Astrocyte of the spinal cord (primary cell): ENCODE data around the gene ZNF800.

Source experiments
- DNase-seq: peaks from one replicate; pipeline ENCODE4 v3.0.0; 2011; ENCODE audit warnings: low read depth, low spot score
- H3K4me3 ChIP-seq: 2 replicates; pipeline ENCODE4 v1.5.1; 2011; ENCODE audit warnings: low read depth, mild to moderate bottlenecking, low read length, moderate library complexity
- in situ Hi-C: cut with HindIII; loops from 2 replicates; pipeline ENCODE4 v1.10.0; 2017; ENCODE audit warnings: low sequenced_read_pairs
- TF ChIP-seq, protein P1 (sequence below): IDR thresholded peaks from 2 replicates; pipeline ENCODE4 v1.5.1; 2012; ENCODE audit warnings: low read depth, mild to moderate bottlenecking, low read length, inconsistent platforms

Gene ZNF800

DNA sequence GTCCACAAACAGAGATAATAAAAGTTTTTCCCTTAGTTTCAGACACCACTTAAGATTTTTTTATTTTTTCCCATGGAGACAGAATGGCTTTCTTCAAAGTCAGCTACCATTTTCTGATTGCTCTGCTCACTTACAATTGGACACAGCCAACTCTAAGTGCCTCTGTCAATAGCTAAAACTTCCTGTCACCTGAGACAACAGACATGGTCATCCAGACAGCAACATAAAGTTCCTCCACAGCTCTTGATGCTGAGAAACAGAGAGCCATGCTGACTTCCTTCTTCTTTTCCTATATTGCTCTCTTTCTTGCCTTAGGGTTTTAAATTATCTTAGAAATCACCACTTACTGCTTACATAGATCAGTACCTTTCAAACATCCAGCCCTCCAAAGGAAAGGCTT lies 12.0 kb downstream of the ZNF800 start:
- TF ChIP-seq, protein P1, sequence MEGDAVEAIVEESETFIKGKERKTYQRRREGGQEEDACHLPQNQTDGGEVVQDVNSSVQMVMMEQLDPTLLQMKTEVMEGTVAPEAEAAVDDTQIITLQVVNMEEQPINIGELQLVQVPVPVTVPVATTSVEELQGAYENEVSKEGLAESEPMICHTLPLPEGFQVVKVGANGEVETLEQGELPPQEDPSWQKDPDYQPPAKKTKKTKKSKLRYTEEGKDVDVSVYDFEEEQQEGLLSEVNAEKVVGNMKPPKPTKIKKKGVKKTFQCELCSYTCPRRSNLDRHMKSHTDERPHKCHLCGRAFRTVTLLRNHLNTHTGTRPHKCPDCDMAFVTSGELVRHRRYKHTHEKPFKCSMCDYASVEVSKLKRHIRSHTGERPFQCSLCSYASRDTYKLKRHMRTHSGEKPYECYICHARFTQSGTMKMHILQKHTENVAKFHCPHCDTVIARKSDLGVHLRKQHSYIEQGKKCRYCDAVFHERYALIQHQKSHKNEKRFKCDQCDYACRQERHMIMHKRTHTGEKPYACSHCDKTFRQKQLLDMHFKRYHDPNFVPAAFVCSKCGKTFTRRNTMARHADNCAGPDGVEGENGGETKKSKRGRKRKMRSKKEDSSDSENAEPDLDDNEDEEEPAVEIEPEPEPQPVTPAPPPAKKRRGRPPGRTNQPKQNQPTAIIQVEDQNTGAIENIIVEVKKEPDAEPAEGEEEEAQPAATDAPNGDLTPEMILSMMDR = no peak
- DNase-seq = no peak
- in situ Hi-C loops = no loop called here
- H3K4me3 ChIP-seq = no peak overlapping the region

DNA sequence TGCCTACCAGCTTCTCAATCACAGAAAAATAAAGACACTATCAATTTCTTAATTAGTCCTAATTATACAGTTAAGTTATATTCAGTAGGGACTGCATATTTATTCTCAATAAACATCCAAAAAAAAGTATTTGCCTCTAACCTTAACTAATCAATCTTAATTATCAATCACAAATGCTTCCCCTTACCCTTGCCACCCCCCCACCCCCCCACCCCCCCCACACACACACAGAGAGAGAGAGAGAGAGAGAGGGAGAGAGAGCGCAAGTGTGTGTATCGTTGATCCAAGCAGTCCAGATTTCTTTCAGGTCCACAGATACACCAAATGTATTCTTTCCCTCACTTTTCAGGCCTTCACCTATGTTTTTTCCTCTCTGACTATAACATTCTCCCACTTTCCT lies 12.9 kb downstream of the ZNF800 start:
- TF ChIP-seq, protein P1 = no peak
- DNase-seq = no peak
- H3K4me3 ChIP-seq = no peak overlapping the region
- in situ Hi-C loops = no loop called here

DNA sequence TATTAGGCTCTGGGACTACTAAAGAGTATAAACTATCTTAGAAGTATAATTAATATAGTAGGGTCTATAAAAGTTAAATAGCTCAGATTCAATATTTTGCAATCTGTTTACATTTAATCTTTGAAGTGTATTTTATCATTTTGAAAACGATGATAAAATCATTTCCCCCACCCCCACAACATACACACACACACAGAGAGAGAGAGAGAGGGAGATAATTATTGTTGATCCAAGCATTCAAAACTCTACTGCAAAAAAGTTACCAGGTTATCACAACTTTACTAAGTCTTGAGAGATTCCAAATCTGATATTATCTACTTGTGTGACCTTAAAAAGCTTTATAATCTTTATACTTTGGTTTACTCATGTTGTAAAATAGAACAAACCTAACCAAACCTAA lies 14.0 kb downstream of the ZNF800 start:
- no peak for DNase-seq
- no peak overlapping the region for H3K4me3 ChIP-seq
- TF ChIP-seq, protein P1 = no peak
- in situ Hi-C loops = no loop called here

DNA sequence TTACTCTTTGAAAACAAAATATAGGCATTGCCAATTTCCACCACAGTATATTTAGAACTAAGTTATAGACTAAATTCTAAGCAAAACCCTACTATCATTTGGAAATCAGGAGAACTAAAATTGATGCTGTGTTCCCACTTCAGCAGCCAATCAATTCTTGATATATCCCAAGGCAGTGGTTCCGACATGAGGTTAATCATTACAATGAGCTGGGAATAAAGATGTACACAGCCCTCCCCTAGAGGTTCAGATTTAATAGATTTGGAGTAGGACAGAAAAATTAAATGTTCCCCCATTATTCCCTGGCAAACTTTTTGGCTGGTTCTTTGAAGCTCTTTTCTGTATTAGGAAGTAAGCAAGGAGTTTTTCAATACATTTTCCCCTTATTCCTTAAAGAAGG lies 15.1 kb downstream of the ZNF800 start:
- H3K4me3 ChIP-seq = no peak overlapping the region
- no peak for DNase-seq
- in situ Hi-C loops = no loop called here
- TF ChIP-seq, protein P1 = no peak

DNA sequence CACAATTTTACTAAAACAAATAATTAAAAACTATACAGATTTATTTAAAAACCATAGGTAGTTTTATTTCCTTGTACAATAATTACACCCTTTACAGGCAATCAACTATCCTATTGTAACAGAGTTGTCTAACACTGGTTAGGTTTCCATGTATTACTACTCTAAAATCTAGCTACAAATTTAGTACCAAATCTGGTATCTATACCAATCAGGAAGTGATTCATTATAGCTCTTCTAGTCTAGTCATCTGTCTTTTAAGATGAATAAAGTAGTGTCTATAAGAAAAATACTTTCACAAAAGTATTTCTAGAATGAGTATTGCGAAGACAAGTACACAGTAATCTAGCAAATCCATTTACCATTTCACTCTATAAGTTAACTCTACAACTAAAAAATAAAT lies 16.9 kb downstream of the ZNF800 start:
- in situ Hi-C loops = no loop called here
- DNase-seq = no peak
- TF ChIP-seq, protein P1 = no peak
- H3K4me3 ChIP-seq = no peak overlapping the region

DNA sequence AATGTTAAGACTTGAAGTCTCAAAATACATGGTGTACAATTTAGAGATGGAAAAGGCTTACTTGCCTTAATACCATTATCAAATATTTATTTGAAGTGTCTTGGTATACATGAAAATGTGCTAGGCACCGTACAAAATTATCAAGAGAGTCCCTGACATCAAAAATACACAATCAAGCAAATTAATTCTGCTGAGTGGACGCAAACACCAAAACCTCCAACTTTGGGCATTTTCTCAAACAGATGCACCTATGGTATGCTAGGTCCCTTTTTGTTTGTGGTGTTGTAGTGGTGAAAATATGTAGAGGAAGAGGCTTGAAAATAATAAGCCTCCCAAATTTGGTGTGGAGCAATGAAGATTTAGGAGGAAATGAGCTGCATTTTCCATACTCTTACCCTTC lies 24.8 kb downstream of the ZNF800 start:
- in situ Hi-C loops = no loop called here
- no peak for DNase-seq
- TF ChIP-seq, protein P1 = no peak
- H3K4me3 ChIP-seq = no peak overlapping the region

DNA sequence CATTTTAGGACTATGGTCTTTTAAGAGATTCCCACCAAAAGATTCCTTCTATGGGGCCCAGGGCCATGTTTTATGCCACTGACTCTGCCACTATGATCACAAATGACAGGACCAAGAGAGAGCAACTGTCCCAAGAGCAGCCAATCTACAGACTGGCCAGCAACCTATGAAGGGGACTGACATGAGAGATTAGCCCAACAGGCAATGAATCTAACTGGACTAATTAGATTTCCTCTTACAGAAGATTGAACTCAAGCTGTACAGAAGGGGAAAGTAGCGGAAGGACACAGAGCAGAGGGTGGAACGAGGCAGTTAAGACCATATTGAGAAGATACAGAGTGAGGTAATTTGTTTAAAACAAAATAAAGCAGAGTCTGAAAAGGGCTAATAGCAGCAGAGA lies 25.8 kb downstream of the ZNF800 start:
- in situ Hi-C loops = no loop called here
- DNase-seq = no peak
- no peak overlapping the region for H3K4me3 ChIP-seq
- TF ChIP-seq, protein P1 = no peak
